ENCODE data around the gene PTPN7. TPM values are rescaled to one million over a fixed set of nuclear protein-coding genes. Genes with fewer than 3 reads are reported as not detected.
"Not testable (repeated sequence)": the region's sequence is repeated elsewhere in the genome, so short reads cannot be mapped to it uniquely, and the experiment has no call there.

PTPN7 gene
- polyA plus RNA-seq, 3 donors, result 1.0 to 1.7 (median 1.0) TPM

GRCh38 chr1:202157945-202158344, 2.5 kb downstream of the PTPN7 start:
- no peak for DNase-seq (ENCODE audit: extremely low read depth in 1 of 11, low read depth in 9 of 11, low spot score in 4 of 11)

DNA sequence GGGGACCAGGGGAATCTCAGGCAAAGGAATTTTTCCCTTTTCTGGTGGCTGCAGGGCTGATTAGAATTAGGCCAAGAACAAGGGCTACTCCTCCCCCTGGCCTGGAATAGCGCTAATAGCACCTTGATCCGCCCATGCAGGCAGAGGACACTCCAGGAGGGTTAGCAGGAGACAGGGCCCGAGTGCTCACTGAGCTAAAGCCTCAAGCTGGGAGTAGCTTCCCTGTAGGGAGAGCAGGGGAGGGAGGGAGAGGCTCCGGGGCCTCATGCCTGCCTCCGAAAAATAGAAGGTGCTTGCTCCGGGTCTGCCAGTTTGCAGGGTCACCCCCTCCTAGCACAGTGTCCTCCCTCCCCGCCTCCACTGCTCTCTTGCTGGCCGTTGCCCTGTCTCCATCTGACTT, 3.8 kb downstream of the PTPN7 start:
- no peak for DNase-seq (ENCODE audit: extremely low read depth in 1 of 11, low read depth in 9 of 11, low spot score in 4 of 11)

GRCh38 chr1:202155478-202156021, 4.9 kb downstream of the PTPN7 start:
- no peak for DNase-seq (ENCODE audit: extremely low read depth in 1 of 11, low read depth in 9 of 11, low spot score in 4 of 11)

- peak in 8 of 11 donors; percentile 55 to 78 (median 63) for DNase-seq (ENCODE audit: extremely low read depth in 1 of 11, low read depth in 9 of 11, low spot score in 4 of 11)
These were observed 5.5 kb downstream of the PTPN7 start for GRCh38 chr1:202154766-202155477.

DNA sequence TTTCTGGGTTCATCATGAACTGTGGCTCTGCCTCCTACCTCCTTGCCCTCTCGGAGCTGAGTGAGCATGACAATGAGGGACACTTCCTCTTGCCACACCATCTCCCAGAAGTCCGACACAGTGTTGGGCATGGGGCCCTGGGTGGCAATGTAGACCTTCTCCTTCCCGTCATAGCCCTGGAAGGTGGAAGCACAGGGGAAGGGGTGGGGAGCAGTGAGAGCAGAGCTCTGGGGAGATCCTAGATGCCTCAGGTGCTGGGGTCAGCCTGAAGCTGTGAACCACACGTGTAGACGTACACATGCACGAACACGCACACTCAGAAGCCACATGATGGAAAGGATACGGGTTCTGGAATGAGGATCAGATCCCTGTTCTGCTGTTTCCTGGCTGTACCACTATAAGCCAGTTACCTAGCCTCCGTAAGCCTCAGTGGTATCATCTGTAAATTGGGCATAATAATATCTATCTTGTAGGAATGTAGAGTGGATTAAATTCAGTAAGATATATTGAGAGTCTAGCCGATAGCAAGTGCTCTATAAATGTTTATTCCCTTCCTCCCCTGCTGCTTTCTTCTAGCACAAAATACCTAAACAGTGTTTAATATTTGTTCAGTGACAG, 6.1 kb downstream of the PTPN7 start:
- DNase-seq (ENCODE audit: extremely low read depth in 1 of 11, low read depth in 9 of 11, low spot score in 4 of 11), result no peak

GRCh38 chr1:202153284-202153683, 7.1 kb downstream of the PTPN7 start:
- no peak for DNase-seq (ENCODE audit: extremely low read depth in 1 of 11, low read depth in 9 of 11, low spot score in 4 of 11)

- DNase-seq (ENCODE audit: extremely low read depth in 1 of 11, low read depth in 9 of 11, low spot score in 4 of 11), result no peak
These were observed 8.0 kb downstream of the PTPN7 start for GRCh38 chr1:202152399-202152798.

DNA sequence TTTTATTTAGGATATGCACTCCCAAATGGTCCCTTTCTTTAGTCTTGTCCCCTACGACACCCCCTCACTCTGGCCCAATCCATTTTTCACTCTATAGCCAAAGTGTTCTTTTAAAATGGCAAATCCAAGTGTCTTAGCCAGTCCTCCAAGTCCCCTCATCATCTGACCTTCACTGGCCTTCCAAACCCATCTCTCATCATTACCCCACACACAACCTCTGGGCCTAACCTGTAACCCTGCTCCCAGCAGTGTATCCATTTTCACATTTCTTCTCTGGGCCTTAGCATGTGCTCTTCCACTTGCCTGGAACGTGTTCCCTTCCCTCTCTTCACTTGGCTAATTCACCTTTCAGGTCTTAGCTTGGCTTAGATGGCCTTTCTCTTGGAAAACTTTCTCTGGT, 9.4 kb downstream of the PTPN7 start:
- DNase-seq (ENCODE audit: extremely low read depth in 1 of 11, low read depth in 9 of 11, low spot score in 4 of 11), result no peak

DNA sequence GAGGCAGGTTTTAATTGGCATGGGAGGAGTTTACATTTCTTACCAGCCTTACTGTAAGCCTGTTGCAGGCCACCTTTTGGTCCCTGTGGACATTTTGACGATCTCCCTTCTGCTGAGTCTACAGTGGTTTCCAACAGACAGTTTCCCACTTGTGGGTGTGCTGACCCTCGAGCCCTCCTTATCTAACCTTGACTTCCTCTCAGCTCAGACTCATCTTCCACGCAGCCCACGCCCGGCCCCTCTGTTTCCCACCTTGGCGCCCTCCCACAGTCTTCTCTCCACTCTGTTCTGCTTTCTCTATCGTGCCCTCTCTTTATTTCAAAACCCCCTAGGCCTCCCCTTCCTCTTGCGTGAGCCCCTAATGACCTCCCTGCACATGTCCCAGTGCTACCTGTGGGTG, 9.8 kb downstream of the PTPN7 start:
- no peak for DNase-seq (ENCODE audit: extremely low read depth in 1 of 11, low read depth in 9 of 11, low spot score in 4 of 11)

DNA sequence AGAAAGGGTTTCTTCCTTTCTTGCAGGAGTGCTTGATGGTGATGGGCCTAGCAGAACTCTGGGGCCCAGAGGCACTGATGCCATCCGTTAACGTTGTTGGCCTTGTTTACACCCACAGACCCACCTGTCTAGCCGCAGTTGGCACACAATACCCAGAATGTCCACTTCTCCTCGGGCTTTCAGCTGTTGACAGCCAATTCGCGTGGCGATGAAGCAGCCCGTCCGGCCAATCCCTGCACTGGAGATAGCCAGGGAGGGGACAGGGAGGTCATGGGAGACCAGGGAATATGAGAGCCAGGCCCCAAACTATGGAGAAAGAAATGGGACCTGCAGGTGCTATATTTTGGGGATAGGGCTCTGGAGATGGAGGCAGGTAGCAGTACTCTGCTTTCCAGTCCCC, 10.2 kb downstream of the PTPN7 start:
- no peak for DNase-seq (ENCODE audit: extremely low read depth in 1 of 11, low read depth in 9 of 11, low spot score in 4 of 11)

DNA sequence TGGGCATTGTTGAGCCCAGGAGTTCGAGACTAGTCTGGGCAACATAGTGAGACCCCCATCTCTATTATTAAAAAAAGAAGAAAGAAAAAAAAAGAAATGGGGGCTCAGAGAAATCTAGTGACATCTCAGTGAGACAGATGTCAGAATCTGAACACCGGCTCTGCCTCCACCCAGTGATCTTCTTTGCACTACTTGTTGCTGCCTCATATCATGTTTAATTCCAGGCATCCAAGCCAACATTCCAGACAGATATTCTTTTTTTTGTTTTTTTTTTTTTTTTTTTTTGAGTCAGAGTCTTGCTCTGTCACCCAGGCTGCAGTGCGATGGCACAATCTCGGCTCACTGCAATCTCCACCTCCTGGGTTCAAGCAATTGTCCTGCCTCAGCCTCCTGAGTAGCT, 10.8 kb downstream of the PTPN7 start:
- no peak for DNase-seq (ENCODE audit: extremely low read depth in 1 of 11, low read depth in 9 of 11, low spot score in 4 of 11)

- DNase-seq (ENCODE audit: extremely low read depth in 1 of 11, low read depth in 9 of 11, low spot score in 4 of 11), result no peak
These were observed 12.0 kb downstream of the PTPN7 start for GRCh38 chr1:202148391-202148790.

DNA sequence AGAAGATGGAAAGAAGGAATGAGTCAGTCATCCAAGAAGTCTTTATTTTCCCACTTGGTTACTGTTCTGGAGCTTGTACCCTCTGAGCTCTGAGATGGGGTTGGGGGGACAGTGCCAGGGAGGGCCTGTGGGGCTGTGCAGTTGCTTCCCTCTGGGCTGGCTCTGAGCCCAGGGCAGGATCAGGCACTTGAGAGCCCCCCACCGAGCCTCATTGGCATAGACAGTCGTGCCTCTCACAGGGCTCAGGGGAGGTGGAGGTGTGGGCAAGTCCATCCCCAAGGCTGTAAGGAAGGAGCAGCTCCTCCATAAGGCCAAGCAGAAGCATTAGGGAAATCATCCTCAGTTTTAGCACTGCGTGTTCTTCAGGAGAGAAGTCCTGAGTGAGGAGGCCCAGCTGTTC, 13.4 kb downstream of the PTPN7 start:
- no peak for DNase-seq (ENCODE audit: extremely low read depth in 1 of 11, low read depth in 9 of 11, low spot score in 4 of 11)

- no peak for DNase-seq (ENCODE audit: extremely low read depth in 1 of 11, low read depth in 9 of 11, low spot score in 4 of 11)
These were observed 14.1 kb downstream of the PTPN7 start for GRCh38 chr1:202146279-202146678.

- DNase-seq (ENCODE audit: extremely low read depth in 1 of 11, low read depth in 9 of 11, low spot score in 4 of 11), result not testable (repeated sequence)
These were observed 14.7 kb downstream of the PTPN7 start for GRCh38 chr1:202145744-202146140.

- DNase-seq (ENCODE audit: extremely low read depth in 1 of 11, low read depth in 9 of 11, low spot score in 4 of 11), result no peak
These were observed 15.2 kb downstream of the PTPN7 start for GRCh38 chr1:202145068-202145743.

DNA sequence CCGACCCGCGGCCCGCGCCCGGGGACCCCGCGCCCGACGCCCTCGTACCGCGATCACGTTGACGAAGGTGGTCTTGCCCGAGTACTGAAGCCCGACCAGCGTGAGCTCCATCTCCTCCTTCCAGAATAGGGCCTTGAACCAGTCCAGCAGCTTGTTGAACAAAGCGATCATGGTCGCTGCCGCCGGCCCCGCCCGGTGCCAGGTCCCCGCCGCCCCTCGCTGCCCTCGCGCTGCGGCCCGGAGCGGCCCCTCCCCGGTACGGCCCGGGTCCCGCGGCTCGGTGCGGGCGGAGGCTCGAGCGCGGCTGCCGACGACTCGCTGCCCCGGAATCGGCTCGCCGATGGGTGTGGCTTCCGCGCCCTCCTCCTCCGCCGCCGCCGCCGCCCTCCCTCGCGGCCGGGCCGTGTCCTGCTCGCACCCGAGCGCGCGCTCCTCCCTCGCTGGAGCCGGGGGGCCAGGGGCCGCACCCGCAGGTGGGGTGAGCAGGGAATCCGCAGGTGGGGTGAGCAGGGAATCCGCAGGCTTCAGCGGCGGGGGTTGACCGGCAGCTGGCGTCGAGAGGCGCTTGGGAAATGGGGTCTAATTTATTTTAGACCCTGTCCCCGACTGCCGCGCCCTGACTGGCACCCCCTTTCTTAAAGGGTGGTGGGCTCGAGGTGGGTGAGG, 15.9 kb downstream of the PTPN7 start, which contains the start of gene ARL8A:
ARL8A (minus strand) TSS at position 336 of the 666 bp plus-strand sequence; CDS start at position 171, 165 bp downstream.
- DNase-seq (ENCODE audit: extremely low read depth in 1 of 11, low read depth in 9 of 11, low spot score in 4 of 11), result peak in 1 of 11 donors; percentile 47

DNA sequence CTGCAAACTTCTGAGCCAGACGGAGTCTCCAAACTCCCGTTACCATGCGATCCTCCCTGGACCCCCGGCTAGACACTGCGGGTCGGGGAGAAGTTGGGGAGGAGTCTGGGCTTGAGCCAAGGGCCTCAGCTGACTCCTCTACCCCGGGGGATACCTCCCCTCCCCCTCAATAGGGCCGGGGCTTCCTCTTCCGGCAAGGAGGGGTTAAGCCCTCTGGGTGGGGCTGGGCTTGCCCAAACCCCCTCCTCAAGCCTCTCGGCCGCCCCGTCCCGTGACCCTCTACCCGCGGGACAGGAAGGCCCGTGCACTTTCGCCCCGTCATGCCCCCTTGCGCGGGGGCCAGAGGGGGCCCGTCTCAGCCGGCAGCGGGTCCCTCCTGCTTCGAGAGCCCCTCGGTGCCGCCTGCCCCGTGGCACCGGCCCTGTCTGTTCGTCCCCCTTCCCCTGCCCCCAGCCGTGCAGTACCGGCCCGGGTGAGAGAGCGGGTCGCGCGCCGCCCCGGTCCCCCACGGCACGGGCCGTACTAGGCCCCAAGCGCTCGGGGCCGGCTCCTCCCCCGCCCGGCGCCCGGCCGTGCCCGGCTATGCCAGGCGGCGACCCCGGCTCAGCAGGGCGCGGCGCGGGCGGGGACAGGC, 16.5 kb downstream of the PTPN7 start:
- DNase-seq (ENCODE audit: extremely low read depth in 1 of 11, low read depth in 9 of 11, low spot score in 4 of 11), result no peak

All from renal cortex interstitium (tissue), 11 donors.